Endodermal cell (in vitro differentiated cells): Measurements from ENCODE around the gene REPS2. TPM values are rescaled to one million over a fixed set of nuclear protein-coding genes. Genes with fewer than 3 reads are reported as not detected.

Source experiments
- DNase-seq: peaks from one replicate; pipeline ENCODE4 v3.0.0-alpha.2; 2017
- H3K27ac ChIP-seq: 2 replicates; pipeline ENCODE4 v1.5.1; 2013; ENCODE audit warnings: mild to moderate bottlenecking, low read depth, low read length, moderate library complexity
- H3K27me3 ChIP-seq: 2 replicates; pipeline ENCODE4 v1.6.1; 2013; ENCODE audit warnings: mild to moderate bottlenecking, low read length, moderate library complexity; ENCODE audit not compliant: insufficient read depth, control insufficient read depth, poor library complexity, severe bottlenecking
- H3K36me3 ChIP-seq: 2 replicates; pipeline ENCODE4 v1.7.0; 2013; ENCODE audit warnings: mild to moderate bottlenecking, low read length, moderate library complexity; ENCODE audit not compliant: control insufficient read depth, insufficient read depth
- H3K4me1 ChIP-seq: one replicate; pipeline ENCODE4 v1.7.0; 2013; ENCODE audit warnings: low read length; ENCODE audit not compliant: control insufficient read depth, insufficient read depth
- H3K4me3 ChIP-seq: 2 replicates; pipeline ENCODE4 v1.5.1; 2013; ENCODE audit warnings: mild to moderate bottlenecking, low read length, moderate library complexity
- H3K9ac ChIP-seq: 2 replicates; pipeline ENCODE4 v1.6.1; 2013; ENCODE audit warnings: mild to moderate bottlenecking, low read length, moderate library complexity; ENCODE audit not compliant: poor library complexity, severe bottlenecking; ENCODE audit errors: extremely low read depth
- H3K9me3 ChIP-seq: 2 replicates; pipeline ENCODE4 v1.6.1; 2013; ENCODE audit warnings: mild to moderate bottlenecking, low read length, moderate library complexity; ENCODE audit not compliant: control insufficient read depth
- H3K27ac Mint-ChIP-seq: 2 replicates; pipeline ENCODE4 v1.8.0; 2020; ENCODE audit warnings: mixed read lengths
- H3K27me3 Mint-ChIP-seq: 2 replicates; pipeline ENCODE4 v1.8.0; 2021; ENCODE audit warnings: mild to moderate bottlenecking, mixed read lengths; ENCODE audit not compliant: insufficient read depth
- H3K36me3 Mint-ChIP-seq: 2 replicates; pipeline ENCODE4 v1.8.0; 2020; ENCODE audit warnings: low read depth, mixed read lengths
- H3K4me1 Mint-ChIP-seq: 2 replicates; pipeline ENCODE4 v1.8.0; 2020; ENCODE audit warnings: mixed read lengths
- H3K4me3 Mint-ChIP-seq: 2 replicates; pipeline ENCODE4 v1.8.0; 2020; ENCODE audit warnings: mild to moderate bottlenecking, moderate library complexity, mixed read lengths
- H3K9me3 Mint-ChIP-seq: 2 replicates; pipeline ENCODE4 v1.8.0; 2020; ENCODE audit warnings: mild to moderate bottlenecking, mixed read lengths
- WGBS, 2 experiments: methylation state at CpG; one replicate each; pipeline versions ENCODE4 v1.1.5 to v1.1.7; 2013; ENCODE audit warnings: missing lambda C conversion rate in 2 of 2, mixed read lengths in 1 of 2; ENCODE audit not compliant: insufficient coverage in 1 of 2, insufficient read length in 1 of 2; 5-methylcytosine and 5-hydroxymethylcytosine counted together
- total RNA-seq, 2 donors: library from RNA; stranded (reverse); fragmentation: NEBNext Ultra II Directional in 1 of 2; extraction: Animal tissue kit (Norgen Biotek cat#: 25700) in 1 of 2; gene quantifications; 2 replicates in 1 of 2; 3 replicates in 1 of 2; pipeline ENCODE4 v1.2.1, GENCODE V29; 2021
- TF ChIP-seq, protein P1 (sequence below): fragments of 200-600 bp; sonication (generic); conservative IDR thresholded peaks from 2 replicates; pipeline ENCODE4 v1.5.0; 2021; ENCODE audit warnings: antibody characterized with exemption, mild to moderate bottlenecking

Gene REPS2
- total RNA-seq, 2 donors from 2014 or later: 4.3 to 16.6 TPM

DNA sequence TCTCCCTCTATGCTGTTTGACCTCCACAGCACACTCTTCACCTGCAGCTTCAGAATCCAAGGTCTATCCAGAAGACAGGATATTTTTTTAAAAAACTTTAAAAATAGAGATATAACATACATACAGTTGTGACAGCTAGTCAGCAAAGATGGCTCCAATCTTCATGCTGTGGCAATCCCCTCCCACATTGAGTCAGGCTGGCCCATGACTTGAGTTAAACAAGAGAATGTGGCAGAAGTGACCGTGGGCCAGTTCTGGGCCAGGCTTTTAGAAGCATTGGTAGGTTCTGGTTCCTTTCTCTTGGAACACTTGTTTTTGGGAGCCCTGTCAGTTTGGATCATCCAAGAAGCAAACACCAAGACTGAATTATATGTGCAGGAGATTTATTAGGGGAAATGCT lies 36.1 kb upstream of the REPS2 start:
- no peak overlapping the region for H3K4me3 Mint-ChIP-seq

DNA sequence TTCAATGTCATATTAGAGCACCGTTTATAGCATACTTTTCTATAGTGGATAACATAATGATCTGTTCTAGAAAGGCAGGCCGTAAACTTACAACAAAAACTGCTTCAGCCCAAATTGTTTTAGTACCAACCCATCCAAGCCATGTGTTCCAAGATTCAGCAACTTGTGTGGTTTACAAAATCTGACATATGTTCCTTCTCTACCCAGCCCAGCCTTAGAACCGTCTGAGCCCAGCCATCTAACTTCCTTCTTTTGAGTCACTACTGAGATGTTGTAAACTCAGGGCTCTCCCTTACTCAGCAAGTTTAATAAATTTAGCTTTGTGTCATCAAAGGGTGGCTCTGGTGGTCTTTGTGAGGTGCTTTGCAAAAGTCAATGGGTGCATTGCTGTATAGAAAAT lies 32.4 kb upstream of the REPS2 start:
- no peak for DNase-seq
- H3K4me3 ChIP-seq: no peak overlapping the region
- TF ChIP-seq, protein P1, sequence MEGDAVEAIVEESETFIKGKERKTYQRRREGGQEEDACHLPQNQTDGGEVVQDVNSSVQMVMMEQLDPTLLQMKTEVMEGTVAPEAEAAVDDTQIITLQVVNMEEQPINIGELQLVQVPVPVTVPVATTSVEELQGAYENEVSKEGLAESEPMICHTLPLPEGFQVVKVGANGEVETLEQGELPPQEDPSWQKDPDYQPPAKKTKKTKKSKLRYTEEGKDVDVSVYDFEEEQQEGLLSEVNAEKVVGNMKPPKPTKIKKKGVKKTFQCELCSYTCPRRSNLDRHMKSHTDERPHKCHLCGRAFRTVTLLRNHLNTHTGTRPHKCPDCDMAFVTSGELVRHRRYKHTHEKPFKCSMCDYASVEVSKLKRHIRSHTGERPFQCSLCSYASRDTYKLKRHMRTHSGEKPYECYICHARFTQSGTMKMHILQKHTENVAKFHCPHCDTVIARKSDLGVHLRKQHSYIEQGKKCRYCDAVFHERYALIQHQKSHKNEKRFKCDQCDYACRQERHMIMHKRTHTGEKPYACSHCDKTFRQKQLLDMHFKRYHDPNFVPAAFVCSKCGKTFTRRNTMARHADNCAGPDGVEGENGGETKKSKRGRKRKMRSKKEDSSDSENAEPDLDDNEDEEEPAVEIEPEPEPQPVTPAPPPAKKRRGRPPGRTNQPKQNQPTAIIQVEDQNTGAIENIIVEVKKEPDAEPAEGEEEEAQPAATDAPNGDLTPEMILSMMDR: no peak
- H3K4me1 Mint-ChIP-seq: peaks cover 5% of the 10 kb centered on the region
- no peaks in the 10 kb centered on the region for H3K4me1 ChIP-seq
- no peaks in the 10 kb centered on the region for H3K36me3 Mint-ChIP-seq
- no peaks in the 10 kb centered on the region for H3K9me3 ChIP-seq
- 100% methylated on average over 1 to 2 of the region's 3 CpGs for WGBS, 2 experiments
- H3K9me3 Mint-ChIP-seq: no peaks in the 10 kb centered on the region
- no peak overlapping the region for H3K27ac ChIP-seq
- H3K27ac Mint-ChIP-seq: no peak overlapping the region
- H3K27me3 Mint-ChIP-seq: no peaks in the 10 kb centered on the region
- no peaks in the 10 kb centered on the region for H3K27me3 ChIP-seq
- no peaks in the 10 kb centered on the region for H3K36me3 ChIP-seq
- no peak overlapping the region for H3K4me3 Mint-ChIP-seq
- no peak overlapping the region for H3K9ac ChIP-seq

More for the DNA sequence above, 36.1 kb upstream of the REPS2 start:
- Histone ChIP-seq H3K27me3 (no peaks in the 10 kb centered on the region), H3K9me3 (no peaks in the 10 kb centered on the region), H3K4me1 (no peaks in the 10 kb centered on the region), H3K36me3 (no peaks in the 10 kb centered on the region), H3K9ac (no peak overlapping the region), H3K27ac (no peak overlapping the region), H3K4me3 (no peak overlapping the region)
- DNase-seq: no peak
- 93% methylated on average over 1 of the region's 1 CpG; no CpG with 5 or more reads in 1 of the 2 experiments for WGBS, 2 experiments
- Mint-ChIP-seq H3K27me3 (no peaks in the 10 kb centered on the region), H3K36me3 (no peaks in the 10 kb centered on the region), H3K4me1 (no peaks in the 10 kb centered on the region), H3K27ac (no peak overlapping the region), H3K9me3 (no peaks in the 10 kb centered on the region)
- TF ChIP-seq, protein P1: no peak

DNA sequence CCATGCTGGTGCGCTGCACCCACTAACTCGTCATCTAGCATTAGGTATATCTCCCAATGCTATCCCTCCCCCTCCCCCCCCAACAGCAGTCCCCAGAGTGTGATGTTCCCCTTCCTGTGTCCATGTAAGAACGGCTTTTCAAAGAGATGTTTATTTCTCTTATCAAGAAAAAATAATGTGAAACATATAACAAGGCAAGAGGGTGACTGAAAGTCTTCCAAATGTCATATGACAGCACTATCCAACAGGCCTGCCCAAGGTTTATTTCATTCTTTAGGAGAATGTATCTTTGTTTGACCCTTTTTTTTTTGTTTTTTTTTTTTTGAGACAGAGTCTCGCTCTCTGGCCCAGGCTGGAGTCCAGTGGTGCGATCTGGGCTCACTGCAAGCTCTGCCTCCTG lies 29.9 kb upstream of the REPS2 start:
- H3K27ac ChIP-seq: no peak overlapping the region
- no peaks in the 10 kb centered on the region for H3K27me3 ChIP-seq
- H3K4me1 Mint-ChIP-seq: peaks cover 5% of the 10 kb centered on the region
- no peaks in the 10 kb centered on the region for H3K27me3 Mint-ChIP-seq
- no peaks in the 10 kb centered on the region for H3K36me3 ChIP-seq
- H3K4me3 Mint-ChIP-seq: no peak overlapping the region
- no peak overlapping the region for H3K27ac Mint-ChIP-seq
- H3K36me3 Mint-ChIP-seq: no peaks in the 10 kb centered on the region
- 100% methylated on average over 2 of the region's 5 CpGs; no CpG with 5 or more reads in 1 of the 2 experiments for WGBS, 2 experiments
- H3K4me1 ChIP-seq: no peaks in the 10 kb centered on the region
- no peak for DNase-seq
- TF ChIP-seq, protein P1: no peak
- H3K9ac ChIP-seq: no peak overlapping the region
- H3K9me3 Mint-ChIP-seq: no peaks in the 10 kb centered on the region
- no peaks in the 10 kb centered on the region for H3K9me3 ChIP-seq
- H3K4me3 ChIP-seq: no peak overlapping the region
